Measurements from ENCODE around the gene AQP2.

DNA sequence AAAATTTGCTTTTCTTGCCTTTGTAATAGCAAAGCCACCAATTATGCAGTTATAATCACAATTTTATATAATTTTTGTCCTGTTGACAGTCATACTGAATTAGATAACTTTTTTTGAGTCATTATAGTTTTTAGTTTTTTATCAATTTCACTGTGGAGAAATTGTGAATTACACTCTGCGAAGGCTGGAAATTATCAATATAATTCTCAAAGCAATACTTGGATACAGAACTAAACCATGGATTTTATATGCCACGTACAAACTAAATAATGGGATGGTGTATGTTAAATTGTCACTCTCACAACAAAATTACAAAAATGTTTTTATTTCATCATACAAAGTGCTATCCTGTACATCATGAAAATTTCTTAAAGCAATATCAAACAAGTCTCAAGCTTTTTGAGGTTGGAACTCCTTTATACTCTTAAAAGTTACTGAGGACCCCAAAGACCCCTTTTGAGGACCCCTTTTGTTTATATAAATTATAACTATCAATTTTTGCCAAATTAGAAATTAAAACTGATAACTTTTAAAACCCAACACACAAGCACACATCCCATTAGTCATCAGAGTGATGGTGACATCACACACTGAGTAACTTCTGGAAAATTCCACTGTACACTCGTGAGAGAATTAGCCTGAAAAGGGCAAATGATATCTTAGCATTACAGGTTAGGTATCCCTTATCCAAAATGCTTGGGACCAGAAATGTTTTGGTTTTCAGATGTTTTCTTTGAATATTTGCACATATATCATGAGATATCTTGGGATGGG lies 19.8 kb upstream of the AQP2 start:
- TF ChIP-seq CTCF (IDR thresholded peaks at IDR 0.05; ENCODE audit: low read length) (no peak), EZH2 (IDR thresholded peaks at IDR 0.05; ENCODE audit: borderline replicate concordance, low read length) (no peak)

All from OCI-LY1 (cell line).